ENCODE data around the gene SPINT2. TPM values are rescaled to one million over a fixed set of nuclear protein-coding genes. Genes with fewer than 3 reads are reported as not detected.

SPINT2 gene
- total and polyA plus RNA-seq, 4 donors, result 7.0 to 43.0 (median 10.7) TPM

DNA sequence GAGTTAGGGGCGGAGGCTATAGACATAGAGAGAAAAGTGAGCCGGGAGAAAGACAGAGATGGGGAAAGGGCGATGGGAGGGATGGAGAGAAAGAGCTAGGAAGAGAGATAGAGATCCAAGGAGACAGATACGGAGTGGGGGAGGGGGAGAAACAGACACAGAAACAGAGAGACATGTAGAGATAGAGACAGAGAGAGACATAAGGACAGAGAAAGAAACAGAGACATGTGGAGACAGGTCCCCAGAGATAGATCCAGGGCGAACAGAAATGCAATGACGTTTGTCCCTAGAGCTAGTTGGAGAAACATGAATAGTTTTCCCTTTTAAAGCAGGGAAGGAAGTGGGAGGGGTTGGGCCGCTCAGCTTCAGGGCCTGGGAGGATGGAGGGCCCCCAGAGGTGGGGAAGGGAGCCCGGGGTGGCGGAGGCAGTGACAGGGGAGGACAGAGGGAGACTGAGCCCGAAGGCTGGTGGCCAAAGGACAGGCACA, 12.8 kb upstream of the SPINT2 start:
- Histone ChIP-seq H3K9me3 (ENCODE audit: control insufficient read depth in 4 of 4, low read length in 3 of 4) (no peaks in the 10 kb centered on the region), H3K36me3 (ENCODE audit: control insufficient read depth in 4 of 4, insufficient read depth in 3 of 4, low read depth in 1 of 4, low read length in 3 of 4) (no peaks in the 10 kb centered on the region), H3K27ac (ENCODE audit: low read depth in 1 of 2, low read length in 2 of 2) (peak overlapping the region; percentile 63 to 72), H3K27me3 (ENCODE audit: control insufficient read depth in 4 of 4, insufficient read depth in 4 of 4, low read length in 3 of 4) (peaks cover 0 to 6% (median 1%) of the 10 kb centered on the region in 4 donors), H3K4me1 (ENCODE audit: control insufficient read depth in 4 of 4, insufficient read depth in 4 of 4, low read length in 3 of 4) (peaks cover 9 to 29% (median 13%) of the 10 kb centered on the region in 4 donors), H3K9ac (ENCODE audit: low read depth in 1 of 2, low read length in 2 of 2) (no peak overlapping the region), H3K4me3 (ENCODE audit: low read depth in 1 of 3, low read length in 3 of 3) (no peak overlapping the region)
- WGBS, result 54% methylated on average over 10 of the region's 10 CpGs
- DNase-seq (ENCODE audit: low spot score), result no peak
- TF ChIP-seq NR2F2 (IDR thresholded peaks at IDR 0.05), result no peak
- TF ChIP-seq, protein P1, sequence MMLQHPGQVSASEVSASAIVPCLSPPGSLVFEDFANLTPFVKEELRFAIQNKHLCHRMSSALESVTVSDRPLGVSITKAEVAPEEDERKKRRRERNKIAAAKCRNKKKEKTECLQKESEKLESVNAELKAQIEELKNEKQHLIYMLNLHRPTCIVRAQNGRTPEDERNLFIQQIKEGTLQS (IDR thresholded peaks at IDR 0.05), result no peak
- TF ChIP-seq, protein P2, sequence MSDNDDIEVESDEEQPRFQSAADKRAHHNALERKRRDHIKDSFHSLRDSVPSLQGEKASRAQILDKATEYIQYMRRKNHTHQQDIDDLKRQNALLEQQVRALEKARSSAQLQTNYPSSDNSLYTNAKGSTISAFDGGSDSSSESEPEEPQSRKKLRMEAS (IDR thresholded peaks at IDR 0.05), result no peak
- TF ChIP-seq SP1 (IDR thresholded peaks at IDR 0.05), result peak; percentile 4
- TF ChIP-seq TAF1 (conservative IDR thresholded peaks at IDR 0.05), result no peak
- TF ChIP-seq YY1 (IDR thresholded peaks at IDR 0.05), result no peak
- TF ChIP-seq FOXA2 (IDR thresholded peaks at IDR 0.05), result no peak
- TF ChIP-seq EGR1 (IDR thresholded peaks at IDR 0.05; ENCODE audit: low read depth in 2 of 2), result no peak

DNA sequence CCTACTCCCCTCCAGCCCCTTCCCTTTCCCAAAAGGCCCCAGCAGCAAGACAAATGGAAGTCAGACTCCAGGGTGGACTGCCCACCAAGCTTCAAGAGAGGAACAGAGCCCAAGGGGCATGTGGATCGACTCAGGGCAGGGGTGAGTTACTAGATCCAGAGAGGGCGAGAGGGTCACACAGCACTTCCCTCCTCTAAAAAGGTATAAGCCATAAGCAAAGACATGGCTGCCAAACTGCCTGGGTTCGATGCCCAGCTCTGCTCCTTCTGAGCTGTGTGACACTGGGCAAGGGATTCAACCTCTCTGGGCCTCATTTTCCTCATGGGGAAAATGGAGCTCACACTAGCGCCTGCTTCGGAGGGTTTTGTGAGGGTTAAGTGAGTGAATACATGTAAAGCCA, 12.0 kb upstream of the SPINT2 start:
- H3K4me3 ChIP-seq (ENCODE audit: low read depth in 1 of 3, low read length in 3 of 3), result no peak overlapping the region
- H3K27ac ChIP-seq (ENCODE audit: low read depth in 1 of 2, low read length in 2 of 2), result peak overlapping the region; percentile 56 to 63
- H3K27me3 ChIP-seq (ENCODE audit: control insufficient read depth in 4 of 4, insufficient read depth in 4 of 4, low read length in 3 of 4), result peaks cover 0 to 6% (median 1%) of the 10 kb centered on the region in 4 donors
- DNase-seq (ENCODE audit: low spot score), result no peak
- WGBS, result 87% methylated on average over 5 of the region's 5 CpGs
- TF ChIP-seq RXRA (IDR thresholded peaks at IDR 0.05), result no peak
- TF ChIP-seq, protein P3, sequence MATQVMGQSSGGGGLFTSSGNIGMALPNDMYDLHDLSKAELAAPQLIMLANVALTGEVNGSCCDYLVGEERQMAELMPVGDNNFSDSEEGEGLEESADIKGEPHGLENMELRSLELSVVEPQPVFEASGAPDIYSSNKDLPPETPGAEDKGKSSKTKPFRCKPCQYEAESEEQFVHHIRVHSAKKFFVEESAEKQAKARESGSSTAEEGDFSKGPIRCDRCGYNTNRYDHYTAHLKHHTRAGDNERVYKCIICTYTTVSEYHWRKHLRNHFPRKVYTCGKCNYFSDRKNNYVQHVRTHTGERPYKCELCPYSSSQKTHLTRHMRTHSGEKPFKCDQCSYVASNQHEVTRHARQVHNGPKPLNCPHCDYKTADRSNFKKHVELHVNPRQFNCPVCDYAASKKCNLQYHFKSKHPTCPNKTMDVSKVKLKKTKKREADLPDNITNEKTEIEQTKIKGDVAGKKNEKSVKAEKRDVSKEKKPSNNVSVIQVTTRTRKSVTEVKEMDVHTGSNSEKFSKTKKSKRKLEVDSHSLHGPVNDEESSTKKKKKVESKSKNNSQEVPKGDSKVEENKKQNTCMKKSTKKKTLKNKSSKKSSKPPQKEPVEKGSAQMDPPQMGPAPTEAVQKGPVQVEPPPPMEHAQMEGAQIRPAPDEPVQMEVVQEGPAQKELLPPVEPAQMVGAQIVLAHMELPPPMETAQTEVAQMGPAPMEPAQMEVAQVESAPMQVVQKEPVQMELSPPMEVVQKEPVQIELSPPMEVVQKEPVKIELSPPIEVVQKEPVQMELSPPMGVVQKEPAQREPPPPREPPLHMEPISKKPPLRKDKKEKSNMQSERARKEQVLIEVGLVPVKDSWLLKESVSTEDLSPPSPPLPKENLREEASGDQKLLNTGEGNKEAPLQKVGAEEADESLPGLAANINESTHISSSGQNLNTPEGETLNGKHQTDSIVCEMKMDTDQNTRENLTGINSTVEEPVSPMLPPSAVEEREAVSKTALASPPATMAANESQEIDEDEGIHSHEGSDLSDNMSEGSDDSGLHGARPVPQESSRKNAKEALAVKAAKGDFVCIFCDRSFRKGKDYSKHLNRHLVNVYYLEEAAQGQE (IDR thresholded peaks at IDR 0.05), result no peak
- TF ChIP-seq, protein P1 (IDR thresholded peaks at IDR 0.05), result no peak
- no peak for TF ChIP-seq HNF4G (IDR thresholded peaks at IDR 0.05)
- no peak for TF ChIP-seq YY1 (IDR thresholded peaks at IDR 0.05)
- TF ChIP-seq RAD21 (IDR thresholded peaks at IDR 0.05), result no peak
- TF ChIP-seq EGR1 (IDR thresholded peaks at IDR 0.05; ENCODE audit: low read depth in 2 of 2), result no peak
- TF ChIP-seq, protein P2 (IDR thresholded peaks at IDR 0.05), result no peak
- TF ChIP-seq, protein P4, sequence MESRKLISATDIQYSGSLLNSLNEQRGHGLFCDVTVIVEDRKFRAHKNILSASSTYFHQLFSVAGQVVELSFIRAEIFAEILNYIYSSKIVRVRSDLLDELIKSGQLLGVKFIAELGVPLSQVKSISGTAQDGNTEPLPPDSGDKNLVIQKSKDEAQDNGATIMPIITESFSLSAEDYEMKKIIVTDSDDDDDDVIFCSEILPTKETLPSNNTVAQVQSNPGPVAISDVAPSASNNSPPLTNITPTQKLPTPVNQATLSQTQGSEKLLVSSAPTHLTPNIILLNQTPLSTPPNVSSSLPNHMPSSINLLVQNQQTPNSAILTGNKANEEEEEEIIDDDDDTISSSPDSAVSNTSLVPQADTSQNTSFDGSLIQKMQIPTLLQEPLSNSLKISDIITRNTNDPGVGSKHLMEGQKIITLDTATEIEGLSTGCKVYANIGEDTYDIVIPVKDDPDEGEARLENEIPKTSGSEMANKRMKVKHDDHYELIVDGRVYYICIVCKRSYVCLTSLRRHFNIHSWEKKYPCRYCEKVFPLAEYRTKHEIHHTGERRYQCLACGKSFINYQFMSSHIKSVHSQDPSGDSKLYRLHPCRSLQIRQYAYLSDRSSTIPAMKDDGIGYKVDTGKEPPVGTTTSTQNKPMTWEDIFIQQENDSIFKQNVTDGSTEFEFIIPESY (IDR thresholded peaks at IDR 0.05), result no peak
- no peak for TF ChIP-seq TAF1 (conservative IDR thresholded peaks at IDR 0.05)
- no peak for TF ChIP-seq JUND (IDR thresholded peaks at IDR 0.05)
- no peak overlapping the region for H3K9ac ChIP-seq (ENCODE audit: low read depth in 1 of 2, low read length in 2 of 2)
- H3K4me1 ChIP-seq (ENCODE audit: control insufficient read depth in 4 of 4, insufficient read depth in 4 of 4, low read length in 3 of 4), result peaks cover 9 to 29% (median 13%) of the 10 kb centered on the region in 4 donors
- H3K36me3 ChIP-seq (ENCODE audit: control insufficient read depth in 4 of 4, insufficient read depth in 3 of 4, low read depth in 1 of 4, low read length in 3 of 4), result no peaks in the 10 kb centered on the region
- H3K9me3 ChIP-seq (ENCODE audit: control insufficient read depth in 4 of 4, low read length in 3 of 4), result no peaks in the 10 kb centered on the region
